Type B pancreatic cell (in vitro differentiated cells): ENCODE results near the gene MT1B. TPM values are rescaled to one million over a fixed set of nuclear protein-coding genes. Genes with fewer than 3 reads are reported as not detected.
A peak's percentile ranks its signal among the peaks of the same experiment; 100 is the strongest.

Source experiments
- DNase-seq: peaks from one replicate; pipeline ENCODE4 v3.0.0; 2021; ENCODE audit warnings: mixed read lengths; ENCODE audit not compliant: unreplicated experiment; ENCODE audit errors: extremely low spot score
- H3K27ac Mint-ChIP-seq: 2 replicates; pipeline ENCODE4 v1.8.0; 2021; ENCODE audit warnings: mild to moderate bottlenecking, mixed read lengths
- H3K27me3 Mint-ChIP-seq: 2 replicates; pipeline ENCODE4 v1.8.0; 2021; ENCODE audit warnings: mixed read lengths
- H3K36me3 Mint-ChIP-seq: 2 replicates; pipeline ENCODE4 v1.8.0; 2021; ENCODE audit warnings: mixed read lengths
- H3K4me1 Mint-ChIP-seq: one replicate; pipeline ENCODE4 v1.8.0; 2021; ENCODE audit warnings: mixed read lengths; ENCODE audit not compliant: unreplicated experiment
- H3K4me3 Mint-ChIP-seq: 2 replicates; pipeline ENCODE4 v1.8.0; 2021; ENCODE audit warnings: mild to moderate bottlenecking, mixed read lengths
- H3K9me3 Mint-ChIP-seq: 2 replicates; pipeline ENCODE4 v1.8.0; 2021; ENCODE audit warnings: mixed read lengths
- CTCF ChIP-seq: fragments of 200-600 bp; sonication (generic); conservative IDR thresholded peaks from 2 replicates; pipeline ENCODE4 v1.5.0; 2021; ENCODE audit warnings: antibody characterized with exemption, mild to moderate bottlenecking
- total RNA-seq: library from RNA; stranded (reverse); gene quantifications from 2 replicates; pipeline ENCODE4 v1.2.1, GENCODE V29; 2021; ENCODE audit warnings: low replicate concordance

Gene MT1B
- total RNA-seq, 1 donor from 2014 or later: not detected

- H3K27ac Mint-ChIP-seq: no peak overlapping the region
- no peak for DNase-seq
- peaks cover 96% of the 10 kb centered on the region for H3K27me3 Mint-ChIP-seq
- no peaks in the 10 kb centered on the region for H3K9me3 Mint-ChIP-seq
- no peaks in the 10 kb centered on the region for H3K36me3 Mint-ChIP-seq
- no peak for TF ChIP-seq CTCF
- peaks cover 9% of the 10 kb centered on the region for H3K4me1 Mint-ChIP-seq
- no peak overlapping the region for H3K4me3 Mint-ChIP-seq
Observed at GRCh38 chr16:56635441-56635967, 16.2 kb upstream of the MT1B start.

- Mint-ChIP-seq H3K27ac (no peak overlapping the region), H3K4me3 (no peak overlapping the region), H3K27me3 (peaks cover 96% of the 10 kb centered on the region), H3K4me1 (peaks cover 9% of the 10 kb centered on the region), H3K36me3 (no peaks in the 10 kb centered on the region), H3K9me3 (no peaks in the 10 kb centered on the region)
- no peak for DNase-seq
- TF ChIP-seq CTCF: no peak
Observed at GRCh38 chr16:56636616-56637413, 14.9 kb upstream of the MT1B start.

GRCh38 chr16:56637814-56638750, 13.6 kb upstream of the MT1B start, which contains the start of gene MT1A:
Gene MT1A, plus strand, starts transcription at chr16:56638666. Its CDS starts 73 bp downstream, at chr16:56638739.
- no peak within 1 kb of the TSS for H3K27ac Mint-ChIP-seq
- no peaks in the 10 kb centered on the region for H3K36me3 Mint-ChIP-seq
- peaks cover 5% of the 10 kb centered on the region for H3K4me1 Mint-ChIP-seq
- no peak for TF ChIP-seq CTCF
- no peaks in the 10 kb centered on the region for H3K9me3 Mint-ChIP-seq
- H3K27me3 Mint-ChIP-seq: peaks cover 97% of the 10 kb centered on the region
- peak within 1 kb of the TSS; percentile 81 for H3K4me3 Mint-ChIP-seq
- no peak for DNase-seq

- no peak for TF ChIP-seq CTCF
- H3K36me3 Mint-ChIP-seq: no peaks in the 10 kb centered on the region
- H3K9me3 Mint-ChIP-seq: no peaks in the 10 kb centered on the region
- no peak overlapping the region for H3K4me3 Mint-ChIP-seq
- H3K27ac Mint-ChIP-seq: no peak overlapping the region
- no peak for DNase-seq
- peaks cover 5% of the 10 kb centered on the region for H3K4me1 Mint-ChIP-seq
- H3K27me3 Mint-ChIP-seq: peaks cover 95% of the 10 kb centered on the region
Observed at GRCh38 chr16:56639045-56639444, 12.6 kb upstream of the MT1B start.

- no peak overlapping the region for H3K4me3 Mint-ChIP-seq
- no peak for DNase-seq
- H3K27ac Mint-ChIP-seq: no peak overlapping the region
- peaks cover 5% of the 10 kb centered on the region for H3K4me1 Mint-ChIP-seq
- no peaks in the 10 kb centered on the region for H3K36me3 Mint-ChIP-seq
- TF ChIP-seq CTCF: no peak
- H3K27me3 Mint-ChIP-seq: peaks cover 95% of the 10 kb centered on the region
- no peaks in the 10 kb centered on the region for H3K9me3 Mint-ChIP-seq
Observed at GRCh38 chr16:56640076-56640475, 11.6 kb upstream of the MT1B start.
